A549 treated with RU486 at 1 μM for 4 hours (cell line): ENCODE measurements around the gene DAZ2. TPM values are rescaled to one million over a fixed set of nuclear protein-coding genes. Genes with fewer than 3 reads are reported as not detected.

ENCODE experiments used
- total RNA-seq: library from RNA; stranded (reverse); fragments of 200-300 nt; extraction: Qiagen RNA extraction; gene quantifications from 5 replicates; pipeline ENCODE4 v1.2.3, GENCODE V29; 2022; ENCODE audit warnings: low read depth

DAZ2 gene
- not detected in 5 replicates for total RNA-seq

GRCh38 chrY:23219233-23219632 is at the start of gene DAZ2:
DAZ2 (plus strand) TSS chrY:23219533; CDS start chrY:23219741, 208 bp downstream.

GRCh38 chrY:23198908-23199307 is 20.4 kb upstream of the DAZ2 start, which contains the start of gene DAZ1:
DAZ1 (minus strand) TSS chrY:23199008; CDS start chrY:23198800, 208 bp downstream.

Other genes with a start within 250 kb of the DAZ2 start
- not detected in 5 replicates for gene BPY2, start 235.3 kb upstream of the DAZ2 start, total RNA-seq
- gene DAZ1, start 20.5 kb upstream of the DAZ2 start, total RNA-seq: not detected in 5 replicates